Liver (tissue), 9 donors: ENCODE measurements around the gene CCDC60. TPM values are rescaled to one million over a fixed set of nuclear protein-coding genes. Genes with fewer than 3 reads are reported as not detected.

ENCODE experiments used
- DNase-seq: peaks from one replicate; pipeline ENCODE4 v3.0.0-alpha.2; 2017; ENCODE audit warnings: low spot score
- H3K27ac ChIP-seq, 2 donors: one replicate each; pipeline ENCODE4 v1.7.0; 2013; ENCODE audit warnings: inconsistent platforms in 2 of 2, low read length in 2 of 2, control low read depth in 1 of 2, low read depth in 1 of 2, mild to moderate bottlenecking in 1 of 2
- H3K27me3 ChIP-seq, 4 donors: one replicate each; pipeline versions ENCODE4 v1.6.1 to v1.7.0; 2013; ENCODE audit warnings: low read length in 3 of 4, inconsistent platforms in 1 of 4, mild to moderate bottlenecking in 1 of 4, moderate library complexity in 1 of 4; ENCODE audit not compliant: control insufficient read depth in 4 of 4, insufficient read depth in 4 of 4
- H3K36me3 ChIP-seq, 4 donors: one replicate each; pipeline versions ENCODE4 v1.6.1 to v1.7.0; 2013; ENCODE audit warnings: low read length in 3 of 4, mild to moderate bottlenecking in 3 of 4, low read depth in 1 of 4, moderate library complexity in 1 of 4; ENCODE audit not compliant: control insufficient read depth in 4 of 4, insufficient read depth in 3 of 4
- H3K4me1 ChIP-seq, 4 donors: one replicate each; pipeline versions ENCODE4 v1.6.1 to v1.7.0; 2013; ENCODE audit warnings: low read length in 3 of 4, mild to moderate bottlenecking in 3 of 4, moderate library complexity in 1 of 4; ENCODE audit not compliant: control insufficient read depth in 4 of 4, insufficient read depth in 4 of 4
- H3K4me3 ChIP-seq, 3 donors: one replicate each; pipeline versions ENCODE4 v1.6.1 to v1.7.0; 2013; ENCODE audit warnings: low read length in 3 of 3, control low read depth in 1 of 3, low read depth in 1 of 3, mild to moderate bottlenecking in 1 of 3
- H3K9ac ChIP-seq, 2 donors: one replicate each; pipeline ENCODE4 v1.7.0; 2013; ENCODE audit warnings: low read length in 2 of 2, mild to moderate bottlenecking in 2 of 2, moderate library complexity in 2 of 2, control low read depth in 1 of 2, low read depth in 1 of 2
- H3K9me3 ChIP-seq, 4 donors: one replicate each; pipeline versions ENCODE4 v1.6.1 to v1.7.0; 2013; ENCODE audit warnings: low read length in 3 of 4; ENCODE audit not compliant: control insufficient read depth in 4 of 4
- EGR1 ChIP-seq, 2 donors: IDR thresholded peaks; 2 replicates each; pipeline ENCODE4 v1.6.1; 2016 to 2018; ENCODE audit warnings: antibody characterized with exemption in 2 of 2, low read depth in 2 of 2
- FOXA1 ChIP-seq: IDR thresholded peaks from 2 replicates; pipeline ENCODE4 v1.6.1; 2016; ENCODE audit warnings: antibody characterized with exemption
- FOXA2 ChIP-seq: IDR thresholded peaks from 2 replicates; pipeline ENCODE4 v1.6.1; 2016; ENCODE audit warnings: antibody characterized with exemption
- GABPA ChIP-seq, 2 donors: IDR thresholded peaks in 1 of 2; conservative IDR thresholded peaks in 1 of 2; 2 replicates each; pipeline ENCODE4 v1.6.1; 2016; ENCODE audit warnings: antibody characterized with exemption in 2 of 2, mild to moderate bottlenecking in 1 of 2, moderate library complexity in 1 of 2
- HNF4A ChIP-seq, 2 donors: conservative IDR thresholded peaks; 2 replicates each; pipeline ENCODE4 v1.6.1; 2016; ENCODE audit warnings: antibody characterized with exemption in 2 of 2, mild to moderate bottlenecking in 2 of 2
- HNF4G ChIP-seq: IDR thresholded peaks from 2 replicates; pipeline ENCODE4 v1.6.1; 2016; ENCODE audit warnings: antibody characterized with exemption
- JUND ChIP-seq, 2 donors: IDR thresholded peaks; 2 replicates each; pipeline ENCODE4 v1.6.1; 2016; ENCODE audit warnings: antibody characterized with exemption in 2 of 2
- NR2F2 ChIP-seq: IDR thresholded peaks from 2 replicates; pipeline ENCODE4 v1.6.1; 2016; ENCODE audit warnings: antibody characterized with exemption
- RAD21 ChIP-seq, 2 donors: IDR thresholded peaks; 2 replicates each; pipeline ENCODE4 v1.6.1; 2016; ENCODE audit warnings: antibody characterized with exemption in 2 of 2, mild to moderate bottlenecking in 2 of 2
- RXRA ChIP-seq, 2 donors: IDR thresholded peaks; 2 replicates each; pipeline ENCODE4 v1.6.1; 2017 to 2018; ENCODE audit warnings: antibody characterized with exemption in 2 of 2, mild to moderate bottlenecking in 1 of 2
- SP1 ChIP-seq: IDR thresholded peaks from 2 replicates; pipeline ENCODE4 v1.6.1; 2018; ENCODE audit warnings: antibody characterized with exemption, mild to moderate bottlenecking
- TAF1 ChIP-seq: conservative IDR thresholded peaks from 2 replicates; pipeline ENCODE4 v1.6.1; 2016; ENCODE audit warnings: antibody characterized with exemption, mild to moderate bottlenecking
- YY1 ChIP-seq: IDR thresholded peaks from 2 replicates; pipeline ENCODE4 v1.6.1; 2016; ENCODE audit warnings: antibody characterized with exemption, mild to moderate bottlenecking
- WGBS: extraction: QIAGEN DNeasy Blood & Tissue Kit; methylation state at CpG from one replicate; pipeline ENCODE4 v1.1.7; 2013; 5-methylcytosine and 5-hydroxymethylcytosine counted together
- polyA plus RNA-seq, 2 donors: library from polyadenylated mRNA; stranded (reverse) in 1 of 2; unstranded in 1 of 2; fragments of 200-250 nt in 1 of 2; fragments of >200 nt in 1 of 2; fragmentation: Nextera tagmentation in 1 of 2; extraction: Ambion mirVana in 1 of 2; gene quantifications; one replicate each; pipeline versions ENCODE4 v1.2.1 to v1.2.3, GENCODE V29; 2013 to 2015
- total RNA-seq, 2 donors: library from RNA; depleted of rRNA; stranded (reverse); fragments of >200 nt; gene quantifications; one replicate each; pipeline ENCODE4 v1.2.3, GENCODE V29; 2014
- TF ChIP-seq, protein P1 (sequence below): IDR thresholded peaks from 2 replicates; pipeline ENCODE4 v1.6.1; 2016; ENCODE audit warnings: antibody characterized with exemption, mild to moderate bottlenecking
- TF ChIP-seq, protein P2 (sequence below): fragments of 150-350 bp; IDR thresholded peaks from 2 replicates; pipeline ENCODE4 v1.5.1; 2017; ENCODE audit warnings: improper control_type of control experiment, low read depth, low read length; ENCODE audit not compliant: missing input control
- TF ChIP-seq, protein P3 (sequence below): IDR thresholded peaks from 2 replicates; pipeline ENCODE4 v1.6.1; 2016; ENCODE audit warnings: antibody characterized with exemption
- TF ChIP-seq, protein P4 (sequence below): IDR thresholded peaks from 2 replicates; pipeline ENCODE4 v1.6.1; 2016; ENCODE audit warnings: antibody characterized with exemption
- donor health status: healthy.
- donor health status: healthy.
- donor health status: healthy.
- donor health status: healthy.
- donor health status: healthy.

CCDC60 gene
- total and polyA plus RNA-seq, 4 donors, result not detected

DNA sequence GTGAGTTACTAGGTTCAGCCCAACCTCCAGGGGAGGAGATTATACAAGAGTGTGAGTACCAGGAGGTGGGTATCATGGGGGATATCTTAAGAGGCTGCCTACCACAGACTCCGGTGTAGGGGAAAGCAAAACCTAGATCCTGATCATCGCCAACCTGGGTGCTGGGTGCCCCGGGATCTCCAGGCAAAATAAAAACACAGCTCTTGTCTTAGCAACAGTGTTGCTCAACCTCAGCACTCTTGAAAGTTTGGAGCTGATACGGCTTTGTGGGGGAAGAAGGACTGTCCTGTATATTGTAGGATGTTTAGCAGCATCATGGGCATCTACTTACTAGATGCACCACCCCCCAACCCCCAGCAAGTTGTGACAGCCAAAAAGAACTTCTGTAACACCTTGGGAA, 74.5 kb downstream of the CCDC60 start:
- WGBS, result 82% methylated on average over 4 of the region's 4 CpGs
- no peak overlapping the region for H3K27ac ChIP-seq
- no peaks in the 10 kb centered on the region for H3K4me1 ChIP-seq
- H3K27me3 ChIP-seq, result peaks cover 0 to 10% (median 0%) of the 10 kb centered on the region in 4 donors
- DNase-seq, result no peak
- no peaks in the 10 kb centered on the region for H3K9me3 ChIP-seq
- no peaks in the 10 kb centered on the region for H3K36me3 ChIP-seq
- H3K4me3 ChIP-seq, result no peak overlapping the region
- TF ChIP-seq RAD21 (IDR thresholded peaks at IDR 0.05) (no peak), HNF4A (conservative IDR thresholded peaks at IDR 0.05) (no peak), HNF4G (no peak), TAF1 (no peak), GABPA (IDR thresholded peaks at IDR 0.05 in 1 of 2, conservative IDR thresholded peaks at IDR 0.05 in 1 of 2) (no peak), RXRA (IDR thresholded peaks at IDR 0.05) (no peak), JUND (IDR thresholded peaks at IDR 0.05) (no peak), YY1 (no peak), SP1 (no peak), FOXA1 (no peak)
- TF ChIP-seq, protein P1, sequence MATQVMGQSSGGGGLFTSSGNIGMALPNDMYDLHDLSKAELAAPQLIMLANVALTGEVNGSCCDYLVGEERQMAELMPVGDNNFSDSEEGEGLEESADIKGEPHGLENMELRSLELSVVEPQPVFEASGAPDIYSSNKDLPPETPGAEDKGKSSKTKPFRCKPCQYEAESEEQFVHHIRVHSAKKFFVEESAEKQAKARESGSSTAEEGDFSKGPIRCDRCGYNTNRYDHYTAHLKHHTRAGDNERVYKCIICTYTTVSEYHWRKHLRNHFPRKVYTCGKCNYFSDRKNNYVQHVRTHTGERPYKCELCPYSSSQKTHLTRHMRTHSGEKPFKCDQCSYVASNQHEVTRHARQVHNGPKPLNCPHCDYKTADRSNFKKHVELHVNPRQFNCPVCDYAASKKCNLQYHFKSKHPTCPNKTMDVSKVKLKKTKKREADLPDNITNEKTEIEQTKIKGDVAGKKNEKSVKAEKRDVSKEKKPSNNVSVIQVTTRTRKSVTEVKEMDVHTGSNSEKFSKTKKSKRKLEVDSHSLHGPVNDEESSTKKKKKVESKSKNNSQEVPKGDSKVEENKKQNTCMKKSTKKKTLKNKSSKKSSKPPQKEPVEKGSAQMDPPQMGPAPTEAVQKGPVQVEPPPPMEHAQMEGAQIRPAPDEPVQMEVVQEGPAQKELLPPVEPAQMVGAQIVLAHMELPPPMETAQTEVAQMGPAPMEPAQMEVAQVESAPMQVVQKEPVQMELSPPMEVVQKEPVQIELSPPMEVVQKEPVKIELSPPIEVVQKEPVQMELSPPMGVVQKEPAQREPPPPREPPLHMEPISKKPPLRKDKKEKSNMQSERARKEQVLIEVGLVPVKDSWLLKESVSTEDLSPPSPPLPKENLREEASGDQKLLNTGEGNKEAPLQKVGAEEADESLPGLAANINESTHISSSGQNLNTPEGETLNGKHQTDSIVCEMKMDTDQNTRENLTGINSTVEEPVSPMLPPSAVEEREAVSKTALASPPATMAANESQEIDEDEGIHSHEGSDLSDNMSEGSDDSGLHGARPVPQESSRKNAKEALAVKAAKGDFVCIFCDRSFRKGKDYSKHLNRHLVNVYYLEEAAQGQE, result no peak
- TF ChIP-seq, protein P2, sequence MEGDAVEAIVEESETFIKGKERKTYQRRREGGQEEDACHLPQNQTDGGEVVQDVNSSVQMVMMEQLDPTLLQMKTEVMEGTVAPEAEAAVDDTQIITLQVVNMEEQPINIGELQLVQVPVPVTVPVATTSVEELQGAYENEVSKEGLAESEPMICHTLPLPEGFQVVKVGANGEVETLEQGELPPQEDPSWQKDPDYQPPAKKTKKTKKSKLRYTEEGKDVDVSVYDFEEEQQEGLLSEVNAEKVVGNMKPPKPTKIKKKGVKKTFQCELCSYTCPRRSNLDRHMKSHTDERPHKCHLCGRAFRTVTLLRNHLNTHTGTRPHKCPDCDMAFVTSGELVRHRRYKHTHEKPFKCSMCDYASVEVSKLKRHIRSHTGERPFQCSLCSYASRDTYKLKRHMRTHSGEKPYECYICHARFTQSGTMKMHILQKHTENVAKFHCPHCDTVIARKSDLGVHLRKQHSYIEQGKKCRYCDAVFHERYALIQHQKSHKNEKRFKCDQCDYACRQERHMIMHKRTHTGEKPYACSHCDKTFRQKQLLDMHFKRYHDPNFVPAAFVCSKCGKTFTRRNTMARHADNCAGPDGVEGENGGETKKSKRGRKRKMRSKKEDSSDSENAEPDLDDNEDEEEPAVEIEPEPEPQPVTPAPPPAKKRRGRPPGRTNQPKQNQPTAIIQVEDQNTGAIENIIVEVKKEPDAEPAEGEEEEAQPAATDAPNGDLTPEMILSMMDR, result no peak
- TF ChIP-seq, protein P3, sequence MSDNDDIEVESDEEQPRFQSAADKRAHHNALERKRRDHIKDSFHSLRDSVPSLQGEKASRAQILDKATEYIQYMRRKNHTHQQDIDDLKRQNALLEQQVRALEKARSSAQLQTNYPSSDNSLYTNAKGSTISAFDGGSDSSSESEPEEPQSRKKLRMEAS, result no peak
- TF ChIP-seq, protein P4, sequence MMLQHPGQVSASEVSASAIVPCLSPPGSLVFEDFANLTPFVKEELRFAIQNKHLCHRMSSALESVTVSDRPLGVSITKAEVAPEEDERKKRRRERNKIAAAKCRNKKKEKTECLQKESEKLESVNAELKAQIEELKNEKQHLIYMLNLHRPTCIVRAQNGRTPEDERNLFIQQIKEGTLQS, result no peak
- no peak overlapping the region for H3K9ac ChIP-seq

DNA sequence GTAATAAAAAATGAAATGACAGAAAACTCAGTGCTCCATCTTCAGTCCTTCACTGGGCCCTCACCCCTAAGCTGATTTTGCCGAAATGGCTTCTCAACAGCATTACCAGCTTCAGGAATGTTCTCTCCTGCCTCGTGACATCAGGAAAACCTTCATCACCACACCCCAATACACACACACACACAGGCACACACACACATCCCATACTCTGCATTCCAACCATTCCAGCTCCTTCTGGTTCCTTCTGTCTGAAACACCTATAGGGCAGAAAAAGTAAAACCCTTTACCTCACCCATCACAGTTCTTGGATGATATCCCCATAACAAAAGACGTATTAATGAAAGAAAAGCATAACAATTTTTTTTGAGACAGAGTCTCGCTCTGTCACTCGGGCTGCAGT, 75.9 kb downstream of the CCDC60 start:
- no peak for DNase-seq
- H3K36me3 ChIP-seq, result no peaks in the 10 kb centered on the region
- peaks cover 0 to 2% (median 0%) of the 10 kb centered on the region in 4 donors for H3K27me3 ChIP-seq
- no peak overlapping the region for H3K4me3 ChIP-seq
- H3K9ac ChIP-seq, result no peak overlapping the region
- no peak overlapping the region for H3K27ac ChIP-seq
- H3K4me1 ChIP-seq, result no peaks in the 10 kb centered on the region
- WGBS, result 60% methylated on average over 5 of the region's 5 CpGs
- H3K9me3 ChIP-seq, result no peaks in the 10 kb centered on the region
- TF ChIP-seq GABPA (IDR thresholded peaks at IDR 0.05 in 1 of 2, conservative IDR thresholded peaks at IDR 0.05 in 1 of 2) (no peak), HNF4A (conservative IDR thresholded peaks at IDR 0.05) (no peak), JUND (IDR thresholded peaks at IDR 0.05) (no peak), EGR1 (IDR thresholded peaks at IDR 0.05; ENCODE audit: low read depth in 2 of 2) (no peak), FOXA2 (no peak), TAF1 (no peak), YY1 (no peak), NR2F2 (no peak), RXRA (IDR thresholded peaks at IDR 0.05) (no peak), HNF4G (no peak), FOXA1 (no peak), SP1 (no peak), RAD21 (IDR thresholded peaks at IDR 0.05) (no peak)
- TF ChIP-seq, protein P1, result no peak
- TF ChIP-seq, protein P2, result no peak
- TF ChIP-seq, protein P3, result no peak
- TF ChIP-seq, protein P4, result no peak
